ENCODE data around the gene P2RX1. TPM values are rescaled to one million over a fixed set of nuclear protein-coding genes. Genes with fewer than 3 reads are reported as not detected.

P2RX1 gene
- total RNA-seq, 6 experiments from 2014 or later, result 0.50 to 0.78 (median 0.58) TPM; not detected in 1

DNA sequence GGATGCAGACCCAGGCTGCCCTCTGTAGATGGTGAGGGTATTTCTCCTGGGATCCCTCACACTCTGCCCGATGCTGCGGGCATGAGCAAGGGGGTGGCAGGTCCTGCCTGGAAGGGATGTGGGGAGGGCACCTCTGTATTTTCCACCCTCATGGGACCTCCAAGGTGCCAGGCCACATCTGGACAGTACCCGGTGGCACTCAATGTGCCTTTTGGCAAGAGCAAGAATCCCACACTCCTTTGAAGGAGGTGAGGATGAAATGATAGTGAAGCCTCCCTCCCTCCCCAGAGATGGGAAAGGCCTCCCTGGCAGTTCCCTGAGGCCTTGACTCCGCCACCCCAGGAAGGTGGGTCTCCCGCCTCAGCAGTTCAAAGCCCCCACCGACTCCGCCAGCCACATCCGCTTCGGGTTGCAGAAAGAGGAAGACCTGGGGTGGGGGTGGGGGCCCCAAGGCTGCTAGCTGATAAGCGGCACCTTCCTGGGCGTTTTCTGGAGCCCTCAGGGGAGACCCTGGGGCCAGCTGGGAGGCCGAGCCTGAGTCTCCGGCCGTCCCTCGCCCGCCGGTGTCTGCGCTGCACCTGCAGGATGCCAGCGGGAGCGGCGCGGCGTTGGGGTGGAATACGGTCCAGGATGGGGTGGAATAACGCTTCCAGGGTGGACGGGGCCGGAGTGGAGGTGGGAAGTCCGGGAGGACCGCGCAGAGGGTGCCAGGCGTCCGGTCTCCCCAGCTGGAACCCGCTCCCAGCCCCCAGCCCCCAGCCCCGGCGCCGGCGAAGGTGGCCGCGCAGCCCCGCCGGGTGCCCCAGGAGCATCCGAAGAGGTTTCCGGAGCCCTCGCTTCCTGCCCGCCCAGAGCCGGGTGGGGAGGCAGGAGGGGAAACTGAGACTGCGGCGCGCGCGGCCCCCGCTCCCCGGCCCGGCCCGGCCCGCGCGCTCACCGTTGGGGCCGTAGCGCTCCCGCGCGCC, 47.3 kb upstream of the P2RX1 start:
- no peaks in the 10 kb centered on the region for H3K9me3 ChIP-seq
- TF ChIP-seq, protein P1, sequence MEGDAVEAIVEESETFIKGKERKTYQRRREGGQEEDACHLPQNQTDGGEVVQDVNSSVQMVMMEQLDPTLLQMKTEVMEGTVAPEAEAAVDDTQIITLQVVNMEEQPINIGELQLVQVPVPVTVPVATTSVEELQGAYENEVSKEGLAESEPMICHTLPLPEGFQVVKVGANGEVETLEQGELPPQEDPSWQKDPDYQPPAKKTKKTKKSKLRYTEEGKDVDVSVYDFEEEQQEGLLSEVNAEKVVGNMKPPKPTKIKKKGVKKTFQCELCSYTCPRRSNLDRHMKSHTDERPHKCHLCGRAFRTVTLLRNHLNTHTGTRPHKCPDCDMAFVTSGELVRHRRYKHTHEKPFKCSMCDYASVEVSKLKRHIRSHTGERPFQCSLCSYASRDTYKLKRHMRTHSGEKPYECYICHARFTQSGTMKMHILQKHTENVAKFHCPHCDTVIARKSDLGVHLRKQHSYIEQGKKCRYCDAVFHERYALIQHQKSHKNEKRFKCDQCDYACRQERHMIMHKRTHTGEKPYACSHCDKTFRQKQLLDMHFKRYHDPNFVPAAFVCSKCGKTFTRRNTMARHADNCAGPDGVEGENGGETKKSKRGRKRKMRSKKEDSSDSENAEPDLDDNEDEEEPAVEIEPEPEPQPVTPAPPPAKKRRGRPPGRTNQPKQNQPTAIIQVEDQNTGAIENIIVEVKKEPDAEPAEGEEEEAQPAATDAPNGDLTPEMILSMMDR (IDR thresholded peaks at IDR 0.05), result no peak
- TF ChIP-seq POLR2A (IDR thresholded peaks at IDR 0.05), result no peak
- intact Hi-C loops (cut with DNase I), result no loop called here
- WGBS (ENCODE audit: insufficient coverage, low coverage, low lambda C conversion rate, missing lambda C conversion rate), result 22% methylated on average over 4 of the region's 64 CpGs
- peak overlapping the region; percentile 26 to 44 (median 29) for H3K4me3 ChIP-seq
- H3K27me3 ChIP-seq, result no peaks in the 10 kb centered on the region
- no peaks in the 10 kb centered on the region for H3K36me3 ChIP-seq
- DNase-seq (peak in 1 of 3 donors; percentile 62), ATAC-seq (peak in 1 of 4 donors; percentile 8)
- peak overlapping the region in 1 of 3 donors; percentile 51 for H3K27ac ChIP-seq
- peaks cover 0 to 19% (median 4%) of the 10 kb centered on the region in 4 donors for H3K4me1 ChIP-seq

DNA sequence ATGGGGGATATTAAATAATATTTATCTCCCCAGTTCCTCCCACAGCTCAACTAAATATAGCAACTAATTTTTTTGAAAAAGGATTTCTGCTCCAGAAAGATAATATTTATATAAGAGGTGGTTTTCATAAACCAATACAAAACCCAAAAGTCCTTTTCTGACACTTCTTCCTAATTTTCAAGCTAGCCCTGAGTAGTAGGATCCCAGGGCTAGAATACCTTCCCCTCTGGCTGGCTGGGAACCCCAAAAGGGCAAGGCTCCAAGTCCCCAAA, 46.6 kb upstream of the P2RX1 start:
- ATAC-seq (no peak), DNase-seq (no peak)
- no peak for TF ChIP-seq POLR2A (IDR thresholded peaks at IDR 0.05)
- TF ChIP-seq, protein P1 (IDR thresholded peaks at IDR 0.05), result no peak
- Histone ChIP-seq H3K9me3 (no peaks in the 10 kb centered on the region), H3K4me1 (peaks cover 0 to 19% (median 4%) of the 10 kb centered on the region in 4 donors), H3K4me3 (peak overlapping the region in 1 of 3 donors; percentile 44), H3K36me3 (no peaks in the 10 kb centered on the region), H3K27me3 (no peaks in the 10 kb centered on the region), H3K27ac (no peak overlapping the region)
- intact Hi-C loops (cut with DNase I), result no loop called here

DNA sequence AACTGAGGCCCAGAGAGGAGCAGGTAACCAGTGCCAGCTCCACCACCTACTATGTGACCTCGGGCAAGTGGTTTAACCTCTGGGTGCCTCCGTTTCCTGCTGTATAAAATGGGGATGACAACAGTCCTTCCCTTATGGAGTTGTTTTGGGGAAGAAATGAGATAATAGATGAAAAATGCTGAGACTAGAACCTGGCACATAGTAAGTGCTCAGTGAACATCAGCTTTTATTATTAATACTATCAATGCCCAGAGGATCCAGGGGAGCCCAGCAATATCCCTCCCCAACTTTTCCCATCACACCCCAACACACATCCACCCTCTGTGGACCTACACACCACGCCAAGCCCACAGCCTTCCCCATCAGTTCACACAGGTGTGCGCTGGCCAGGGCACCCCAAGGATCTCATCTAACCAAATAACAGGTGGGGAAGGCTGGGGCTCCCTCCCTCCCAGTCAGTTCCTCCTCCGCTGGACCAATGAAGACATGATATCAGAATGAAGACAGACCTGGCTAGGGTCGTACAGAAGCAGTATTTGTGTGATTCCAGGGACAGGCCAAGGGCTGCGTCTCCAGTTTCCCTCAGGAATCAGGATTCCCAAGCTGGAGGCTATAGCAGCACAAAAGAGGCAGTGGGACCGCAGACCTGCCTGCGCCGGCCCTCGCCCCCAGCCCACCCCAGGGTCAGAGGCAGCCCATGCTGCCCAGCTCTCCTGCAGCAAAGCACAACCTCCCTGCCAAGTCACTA, 46.1 kb upstream of the P2RX1 start:
- H3K4me3 ChIP-seq, result no peak overlapping the region
- intact Hi-C loops (cut with DNase I), result no loop called here
- H3K9me3 ChIP-seq, result no peaks in the 10 kb centered on the region
- H3K27me3 ChIP-seq, result no peaks in the 10 kb centered on the region
- TF ChIP-seq, protein P1 (IDR thresholded peaks at IDR 0.05), result no peak
- no peak for TF ChIP-seq POLR2A (IDR thresholded peaks at IDR 0.05)
- no peak overlapping the region for H3K27ac ChIP-seq
- ATAC-seq (no peak), DNase-seq (no peak)
- WGBS (ENCODE audit: insufficient coverage, low coverage, low lambda C conversion rate, missing lambda C conversion rate), result 29% methylated on average over 4 of the region's 11 CpGs
- peaks cover 0 to 19% (median 4%) of the 10 kb centered on the region in 4 donors for H3K4me1 ChIP-seq
- H3K36me3 ChIP-seq, result no peaks in the 10 kb centered on the region

DNA sequence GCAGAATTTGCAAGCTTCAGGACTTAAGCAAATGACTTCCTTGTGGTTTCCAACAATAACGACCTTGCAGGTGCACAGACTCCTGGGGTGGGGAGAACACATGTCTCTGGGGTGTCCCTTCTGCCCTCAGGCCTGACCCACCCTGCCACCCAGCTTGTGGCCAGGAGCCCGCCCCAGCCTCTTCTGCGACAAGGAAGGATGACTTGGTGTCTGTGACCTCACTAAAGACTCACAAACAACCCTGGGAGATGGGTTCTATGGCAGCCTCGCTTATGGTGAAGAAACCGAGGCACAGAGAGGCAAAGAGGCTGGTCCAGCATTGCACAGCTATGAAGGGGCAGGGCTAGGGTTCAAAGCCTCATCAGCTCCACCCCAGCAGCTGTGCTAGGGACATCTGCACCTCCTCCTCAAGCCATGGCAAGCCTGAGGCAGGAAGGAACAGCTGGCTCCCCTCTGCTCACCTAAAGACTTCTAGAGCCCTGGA, 45.3 kb upstream of the P2RX1 start:
- intact Hi-C loops (cut with DNase I), result no loop called here
- H3K4me3 ChIP-seq, result no peak overlapping the region
- no peak for TF ChIP-seq POLR2A (IDR thresholded peaks at IDR 0.05)
- TF ChIP-seq, protein P1 (IDR thresholded peaks at IDR 0.05), result no peak
- peaks cover 0 to 12% (median under 1%) of the 10 kb centered on the region in 4 donors for H3K4me1 ChIP-seq
- H3K27ac ChIP-seq, result no peak overlapping the region
- no peaks in the 10 kb centered on the region for H3K9me3 ChIP-seq
- H3K36me3 ChIP-seq, result no peaks in the 10 kb centered on the region
- DNase-seq (no peak), ATAC-seq (peak in 1 of 4 donors; percentile 13)
- H3K27me3 ChIP-seq, result no peaks in the 10 kb centered on the region
- 0% methylated on average over 1 of the region's 5 CpGs for WGBS (ENCODE audit: insufficient coverage, low coverage, low lambda C conversion rate, missing lambda C conversion rate)
